Chondrocyte (in vitro differentiated cells): Measurements from ENCODE around the gene PARP3. TPM values are rescaled to one million over a fixed set of nuclear protein-coding genes. Genes with fewer than 3 reads are reported as not detected.

Source experiments
- DNase-seq: peaks from one replicate; pipeline ENCODE4 v3.0.0; 2021; ENCODE audit warnings: mixed read lengths, low spot score
- H3K27ac Mint-ChIP-seq: one replicate; pipeline ENCODE4 v1.8.0; 2021; ENCODE audit warnings: mild to moderate bottlenecking, moderate library complexity, mixed read lengths; ENCODE audit not compliant: unreplicated experiment
- H3K27me3 Mint-ChIP-seq: 2 replicates; pipeline ENCODE4 v1.8.0; 2021; ENCODE audit warnings: low read depth, mixed read lengths
- H3K36me3 Mint-ChIP-seq: 2 replicates; pipeline ENCODE4 v1.8.0; 2021; ENCODE audit warnings: low read depth, mixed read lengths
- H3K4me1 Mint-ChIP-seq: 2 replicates; pipeline ENCODE4 v1.8.0; 2021; ENCODE audit warnings: low read depth, mild to moderate bottlenecking, mixed read lengths
- H3K4me3 Mint-ChIP-seq: one replicate; pipeline ENCODE4 v1.8.0; 2021; ENCODE audit warnings: mild to moderate bottlenecking, moderate library complexity, mixed read lengths; ENCODE audit not compliant: unreplicated experiment
- H3K9me3 Mint-ChIP-seq: 2 replicates; pipeline ENCODE4 v1.8.0; 2021; ENCODE audit warnings: low read depth, mixed read lengths
- total RNA-seq: library from RNA; stranded (reverse); gene quantifications from 3 replicates; pipeline ENCODE4 v1.2.1, GENCODE V29; 2021
- TF ChIP-seq, protein P1 (sequence below): fragments of 200-600 bp; sonication (generic); IDR thresholded peaks from 2 replicates; pipeline ENCODE4 v1.5.0; 2021; ENCODE audit warnings: antibody characterized with exemption, mild to moderate bottlenecking, moderate library complexity

The PARP3 gene
- total RNA-seq, 1 donor from 2014 or later = 9.5 TPM

GRCh38 chr3:51935886-51936755 lies 6.0 kb upstream of the PARP3 start:
- H3K4me3 Mint-ChIP-seq = no peak overlapping the region
- H3K9me3 Mint-ChIP-seq = no peaks in the 10 kb centered on the region
- H3K27ac Mint-ChIP-seq = no peak overlapping the region
- DNase-seq = no peak
- TF ChIP-seq, protein P1, sequence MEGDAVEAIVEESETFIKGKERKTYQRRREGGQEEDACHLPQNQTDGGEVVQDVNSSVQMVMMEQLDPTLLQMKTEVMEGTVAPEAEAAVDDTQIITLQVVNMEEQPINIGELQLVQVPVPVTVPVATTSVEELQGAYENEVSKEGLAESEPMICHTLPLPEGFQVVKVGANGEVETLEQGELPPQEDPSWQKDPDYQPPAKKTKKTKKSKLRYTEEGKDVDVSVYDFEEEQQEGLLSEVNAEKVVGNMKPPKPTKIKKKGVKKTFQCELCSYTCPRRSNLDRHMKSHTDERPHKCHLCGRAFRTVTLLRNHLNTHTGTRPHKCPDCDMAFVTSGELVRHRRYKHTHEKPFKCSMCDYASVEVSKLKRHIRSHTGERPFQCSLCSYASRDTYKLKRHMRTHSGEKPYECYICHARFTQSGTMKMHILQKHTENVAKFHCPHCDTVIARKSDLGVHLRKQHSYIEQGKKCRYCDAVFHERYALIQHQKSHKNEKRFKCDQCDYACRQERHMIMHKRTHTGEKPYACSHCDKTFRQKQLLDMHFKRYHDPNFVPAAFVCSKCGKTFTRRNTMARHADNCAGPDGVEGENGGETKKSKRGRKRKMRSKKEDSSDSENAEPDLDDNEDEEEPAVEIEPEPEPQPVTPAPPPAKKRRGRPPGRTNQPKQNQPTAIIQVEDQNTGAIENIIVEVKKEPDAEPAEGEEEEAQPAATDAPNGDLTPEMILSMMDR = no peak
- no peaks in the 10 kb centered on the region for H3K27me3 Mint-ChIP-seq
- peaks cover 20% of the 10 kb centered on the region for H3K4me1 Mint-ChIP-seq
- H3K36me3 Mint-ChIP-seq = peaks cover 28% of the 10 kb centered on the region

DNA sequence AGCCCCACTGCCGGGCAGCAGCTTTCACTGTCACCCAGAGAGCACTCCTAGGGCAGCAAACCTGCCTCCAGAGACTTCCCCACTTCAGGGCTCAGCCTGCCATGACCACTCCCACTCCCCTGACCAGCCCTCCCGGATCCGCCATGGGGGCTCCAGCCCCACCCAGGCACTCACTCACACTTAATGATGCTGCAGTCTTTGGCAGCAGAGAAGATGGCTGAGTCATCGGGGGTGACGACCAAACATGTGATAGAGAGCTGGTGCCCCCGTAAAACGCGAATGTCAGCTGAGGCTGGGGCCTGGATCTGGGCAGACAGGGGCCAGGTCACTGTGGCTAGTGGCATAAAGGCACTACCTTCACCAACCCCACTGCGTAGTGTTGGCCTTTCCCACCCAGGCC lies 5.1 kb upstream of the PARP3 start:
- TF ChIP-seq, protein P1 = no peak
- H3K36me3 Mint-ChIP-seq = peaks cover 28% of the 10 kb centered on the region

DNA sequence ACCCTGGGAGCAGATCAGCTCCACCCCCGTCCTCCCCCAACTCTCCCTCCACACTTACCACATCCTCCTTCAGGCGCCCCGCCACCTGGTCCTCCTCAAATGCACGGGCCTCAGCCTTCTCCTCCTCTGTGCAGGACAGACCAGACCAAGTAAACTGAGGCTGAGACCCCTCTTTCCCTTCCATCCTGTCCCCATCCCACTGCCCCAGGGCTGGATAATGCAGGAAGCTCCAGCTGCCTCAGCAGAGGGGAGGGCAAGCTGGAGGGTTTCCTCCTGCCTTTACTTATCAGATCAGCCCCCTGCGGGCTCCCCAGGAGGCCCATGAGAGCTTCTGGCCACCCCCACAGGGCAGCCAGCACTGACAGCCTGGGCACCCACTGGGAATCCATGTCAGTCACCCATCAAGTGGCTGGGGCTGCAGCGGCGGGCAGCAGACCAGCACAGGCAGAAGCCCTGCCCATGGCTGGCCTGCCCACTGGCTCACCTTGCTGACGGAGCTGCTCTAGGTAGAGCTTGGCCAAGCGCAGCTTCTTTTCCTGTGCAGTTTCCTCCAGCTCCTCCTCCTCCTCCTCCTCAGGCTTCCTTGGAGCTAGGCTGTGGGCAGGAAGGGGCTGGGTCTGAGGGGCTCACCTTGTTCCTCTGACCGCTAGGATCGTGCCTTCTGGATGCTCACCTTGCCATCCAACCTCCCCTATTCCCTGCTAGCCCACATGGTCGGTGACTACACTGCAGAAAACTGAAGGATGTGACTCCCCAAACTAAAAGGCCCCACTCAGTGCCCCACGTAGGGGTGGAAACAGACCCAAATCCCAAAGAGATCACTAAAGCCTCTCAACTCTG lies 4.3 kb upstream of the PARP3 start:
- H3K27ac Mint-ChIP-seq = no peak overlapping the region
- H3K9me3 Mint-ChIP-seq = no peaks in the 10 kb centered on the region
- no peak for DNase-seq
- TF ChIP-seq, protein P1 = no peak
- no peak overlapping the region for H3K4me3 Mint-ChIP-seq
- H3K4me1 Mint-ChIP-seq = peaks cover 29% of the 10 kb centered on the region
- H3K27me3 Mint-ChIP-seq = no peaks in the 10 kb centered on the region
- H3K36me3 Mint-ChIP-seq = peaks cover 28% of the 10 kb centered on the region

More for the DNA sequence above, 5.1 kb upstream of the PARP3 start:
- DNase-seq = no peak
- Mint-ChIP-seq H3K4me3 (no peak overlapping the region), H3K9me3 (no peaks in the 10 kb centered on the region), H3K27me3 (no peaks in the 10 kb centered on the region), H3K4me1 (peaks cover 22% of the 10 kb centered on the region), H3K27ac (no peak overlapping the region)

DNA sequence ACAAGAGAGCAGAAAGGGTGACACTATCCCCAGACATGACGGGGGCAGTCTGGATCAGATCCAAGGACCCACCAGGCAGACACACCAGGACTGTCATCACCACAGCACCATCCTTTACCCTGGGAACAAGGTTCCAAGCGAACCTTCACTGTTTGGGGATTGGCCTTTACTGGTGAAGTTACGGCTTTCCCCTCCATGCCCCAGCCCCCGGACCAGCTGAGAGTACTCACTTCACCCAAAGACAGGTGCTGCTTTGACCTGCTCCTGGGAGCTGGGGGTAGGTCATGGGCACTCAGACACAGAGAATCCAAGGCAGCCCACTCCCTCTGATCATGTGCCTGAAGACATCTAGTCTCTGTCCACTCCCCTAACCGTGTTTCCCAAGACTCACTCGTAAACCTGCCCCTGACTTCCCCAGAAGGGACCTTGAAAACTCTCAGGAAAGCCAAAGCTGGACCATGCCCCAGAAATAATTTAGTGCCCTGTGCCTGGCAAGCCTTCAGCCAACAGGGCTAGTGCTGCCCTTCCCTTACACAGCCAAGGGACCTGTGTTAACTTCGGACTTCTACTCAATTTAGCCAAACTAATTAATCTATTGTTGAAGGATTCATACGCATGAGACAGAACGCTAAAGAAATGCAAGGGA lies 3.3 kb upstream of the PARP3 start:
- TF ChIP-seq, protein P1 = no peak
- Mint-ChIP-seq H3K4me1 (peaks cover 33% of the 10 kb centered on the region), H3K27me3 (no peaks in the 10 kb centered on the region), H3K27ac (no peak overlapping the region), H3K9me3 (no peaks in the 10 kb centered on the region), H3K36me3 (peaks cover 26% of the 10 kb centered on the region), H3K4me3 (no peak overlapping the region)
- no peak for DNase-seq
